GM20000 (cell line): ENCODE measurements around the gene CAMTA1.

Experiments used
- DNase-seq: peaks from one replicate; pipeline ENCODE4 v3.0.0; 2012; ENCODE audit warnings: low spot score
- TF ChIP-seq, protein P1 (sequence below): IDR thresholded peaks from 2 replicates; pipeline ENCODE4 v1.5.1; 2012; ENCODE audit warnings: mild to moderate bottlenecking, control low read depth; ENCODE audit errors: extremely low read depth, missing control alignments

Gene CAMTA1

GRCh38 chr1:7253988-7254587 lies 468.8 kb downstream of the CAMTA1 start:
- DNase-seq = no peak
- TF ChIP-seq, protein P1, sequence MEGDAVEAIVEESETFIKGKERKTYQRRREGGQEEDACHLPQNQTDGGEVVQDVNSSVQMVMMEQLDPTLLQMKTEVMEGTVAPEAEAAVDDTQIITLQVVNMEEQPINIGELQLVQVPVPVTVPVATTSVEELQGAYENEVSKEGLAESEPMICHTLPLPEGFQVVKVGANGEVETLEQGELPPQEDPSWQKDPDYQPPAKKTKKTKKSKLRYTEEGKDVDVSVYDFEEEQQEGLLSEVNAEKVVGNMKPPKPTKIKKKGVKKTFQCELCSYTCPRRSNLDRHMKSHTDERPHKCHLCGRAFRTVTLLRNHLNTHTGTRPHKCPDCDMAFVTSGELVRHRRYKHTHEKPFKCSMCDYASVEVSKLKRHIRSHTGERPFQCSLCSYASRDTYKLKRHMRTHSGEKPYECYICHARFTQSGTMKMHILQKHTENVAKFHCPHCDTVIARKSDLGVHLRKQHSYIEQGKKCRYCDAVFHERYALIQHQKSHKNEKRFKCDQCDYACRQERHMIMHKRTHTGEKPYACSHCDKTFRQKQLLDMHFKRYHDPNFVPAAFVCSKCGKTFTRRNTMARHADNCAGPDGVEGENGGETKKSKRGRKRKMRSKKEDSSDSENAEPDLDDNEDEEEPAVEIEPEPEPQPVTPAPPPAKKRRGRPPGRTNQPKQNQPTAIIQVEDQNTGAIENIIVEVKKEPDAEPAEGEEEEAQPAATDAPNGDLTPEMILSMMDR = no peak

- no peak for DNase-seq
- TF ChIP-seq, protein P1 = no peak
Measured at GRCh38 chr1:7255303-7256058, 470.2 kb downstream of the CAMTA1 start.

GRCh38 chr1:7256526-7256925 lies 471.3 kb downstream of the CAMTA1 start:
- DNase-seq = no peak
- TF ChIP-seq, protein P1 = no peak

GRCh38 chr1:7257225-7257624 lies 472.0 kb downstream of the CAMTA1 start:
- no peak for DNase-seq
- TF ChIP-seq, protein P1 = no peak

GRCh38 chr1:7258589-7259135 lies 473.4 kb downstream of the CAMTA1 start:
- TF ChIP-seq, protein P1 = no peak
- no peak for DNase-seq

DNA sequence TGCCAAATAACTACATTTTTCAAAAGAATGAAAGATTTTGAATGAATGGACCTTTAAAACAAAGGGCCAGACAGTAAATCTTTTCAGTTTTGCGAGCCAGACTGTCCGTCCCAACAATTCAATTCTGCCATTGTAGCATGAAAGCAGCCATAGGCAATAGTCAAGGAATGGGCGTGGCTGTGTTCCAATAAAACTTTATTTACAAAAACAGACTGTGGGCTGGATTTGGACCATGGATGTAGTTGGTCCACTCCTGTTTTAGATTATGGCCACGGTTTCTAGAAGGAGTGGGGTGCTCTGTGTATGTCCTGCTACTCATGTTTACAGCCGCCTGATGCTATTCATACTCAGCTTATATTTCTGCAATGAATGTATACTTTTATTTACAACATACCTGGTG lies 474.7 kb downstream of the CAMTA1 start:
- DNase-seq = no peak
- TF ChIP-seq, protein P1 = no peak

- DNase-seq = no peak
- TF ChIP-seq, protein P1 = no peak
Measured at GRCh38 chr1:7261490-7261889, 476.2 kb downstream of the CAMTA1 start.
